HG02970 (cell line): ENCODE measurements around the gene KLK13.

Source experiments
- ATAC-seq: cut with Tn5 transposase; IDR thresholded peaks from one replicate; pipeline ENCODE4 v1.9.1; 2021; ENCODE audit warnings: mild to moderate bottlenecking, moderate library complexity, moderate number of reproducible peaks; ENCODE audit not compliant: unreplicated experiment, low FRiP score

The KLK13 gene

GRCh38 chr19:51065221-51065960 lies 499 bp upstream of the KLK13 start:
- ATAC-seq = no peak

GRCh38 chr19:51063664-51064063 lies 1.2 kb downstream of the KLK13 start:
- ATAC-seq = no peak

GRCh38 chr19:51060973-51061372 lies 3.9 kb downstream of the KLK13 start:
- no peak for ATAC-seq

GRCh38 chr19:51060336-51060735 lies 4.6 kb downstream of the KLK13 start:
- ATAC-seq = no peak

- ATAC-seq = no peak
These were observed 5.2 kb downstream of the KLK13 start for GRCh38 chr19:51059715-51060114.

- no peak for ATAC-seq
These were observed 9.0 kb downstream of the KLK13 start for GRCh38 chr19:51055866-51056265.

- no peak for ATAC-seq
These were observed 17.9 kb downstream of the KLK13 start for GRCh38 chr19:51047031-51047335.

- ATAC-seq = no peak
These were observed 20.6 kb downstream of the KLK13 start for GRCh38 chr19:51044327-51044726.

- no peak for ATAC-seq
These were observed 21.4 kb downstream of the KLK13 start for GRCh38 chr19:51043497-51043896.

- ATAC-seq = no peak
These were observed 24.7 kb downstream of the KLK13 start for GRCh38 chr19:51040151-51040550.

- ATAC-seq = no peak
These were observed 28.4 kb downstream of the KLK13 start for GRCh38 chr19:51036519-51036918.

- no peak for ATAC-seq
These were observed 30.2 kb downstream of the KLK13 start, which contains the start of gene KLK12 for GRCh38 chr19:51034704-51035103. Gene KLK12, minus strand, starts transcription at chr19:51035002. Its CDS starts 381 bp downstream, at chr19:51034621.

GRCh38 chr19:51031880-51032225 lies 33.0 kb downstream of the KLK13 start:
- ATAC-seq = no peak

- ATAC-seq = no peak
These were observed 33.5 kb downstream of the KLK13 start for GRCh38 chr19:51031220-51031879.

GRCh38 chr19:51030631-51031030 lies 34.3 kb downstream of the KLK13 start:
- no peak for ATAC-seq

- no peak for ATAC-seq
These were observed 35.2 kb downstream of the KLK13 start for GRCh38 chr19:51029718-51030117.

GRCh38 chr19:51027873-51028272 lies 37.0 kb downstream of the KLK13 start:
- ATAC-seq = no peak

GRCh38 chr19:51027126-51027806 lies 37.6 kb downstream of the KLK13 start:
- no peak for ATAC-seq

- ATAC-seq = no peak
These were observed 38.4 kb downstream of the KLK13 start, which contains the start of gene KLK11 for GRCh38 chr19:51026554-51026831. Gene KLK11, minus strand, starts transcription at chr19:51026616. Its CDS starts 985 bp downstream, at chr19:51025631.

GRCh38 chr19:51025809-51026553 lies 38.9 kb downstream of the KLK13 start:
- no peak for ATAC-seq

GRCh38 chr19:51025401-51025800 lies 39.5 kb downstream of the KLK13 start:
- ATAC-seq = no peak
